Measurements from ENCODE around the gene GMPR2.
A peak's percentile ranks its signal among the peaks of the same experiment; 100 is the strongest.

GMPR2 gene

GRCh38 chr14:24254630-24255392, 22.1 kb downstream of the GMPR2 start:
- DNase-seq, result no peak

GRCh38 chr14:24255438-24255837, 22.7 kb downstream of the GMPR2 start:
- no peak for DNase-seq

GRCh38 chr14:24255931-24256711, 23.4 kb downstream of the GMPR2 start:
- DNase-seq, result no peak

- no peak for DNase-seq
Observed at GRCh38 chr14:24256960-24257359, 24.2 kb downstream of the GMPR2 start.

GRCh38 chr14:24258119-24258518, 25.4 kb downstream of the GMPR2 start:
- DNase-seq, result no peak

- DNase-seq, result no peak
Observed at GRCh38 chr14:24258548-24259265, 26.0 kb downstream of the GMPR2 start.

GRCh38 chr14:24259282-24260025, 26.7 kb downstream of the GMPR2 start:
- peak; percentile 76 for DNase-seq

- no peak for DNase-seq
Observed at GRCh38 chr14:24260026-24260779, 27.5 kb downstream of the GMPR2 start.

- DNase-seq, result no peak
Observed at GRCh38 chr14:24260780-24261157, 28.0 kb downstream of the GMPR2 start.

GRCh38 chr14:24261256-24261968, 28.7 kb downstream of the GMPR2 start:
- DNase-seq, result no peak

- no peak for DNase-seq
Observed at GRCh38 chr14:24261969-24262327, 29.2 kb downstream of the GMPR2 start.

GRCh38 chr14:24262821-24263733, 30.3 kb downstream of the GMPR2 start, which contains the start of gene TGM1:
TGM1 (minus strand) TSS chr14:24263177; CDS start chr14:24262352, 825 bp downstream.
- no peak for DNase-seq

GRCh38 chr14:24263848-24264247, 31.1 kb downstream of the GMPR2 start:
- no peak for DNase-seq

- no peak for DNase-seq
Observed at GRCh38 chr14:24264298-24264697, 31.6 kb downstream of the GMPR2 start.

- no peak for DNase-seq
Observed at GRCh38 chr14:24266344-24267244, 33.9 kb downstream of the GMPR2 start.

GRCh38 chr14:24267516-24267915, 34.8 kb downstream of the GMPR2 start:
- DNase-seq, result no peak

GRCh38 chr14:24268225-24268624, 35.5 kb downstream of the GMPR2 start:
- DNase-seq, result no peak

GRCh38 chr14:24269368-24269767, 36.6 kb downstream of the GMPR2 start:
- DNase-seq, result no peak

GRCh38 chr14:24269910-24270536, 37.3 kb downstream of the GMPR2 start:
- no peak for DNase-seq
